Ureter (tissue), 1 donor: Measurements from ENCODE around the gene FGF14. TPM values are rescaled to one million over a fixed set of nuclear protein-coding genes. Genes with fewer than 3 reads are reported as not detected.
"Not testable (repeated sequence)": the region's sequence is repeated elsewhere in the genome, so short reads cannot be mapped to it uniquely, and the experiment has no call there.

Source experiments
- DNase-seq: peaks from one replicate; pipeline ENCODE4 v3.0.0-alpha.2; 2020; ENCODE audit warnings: low spot score
- total RNA-seq: library from RNA; stranded (reverse); gene quantifications from one replicate; pipeline ENCODE4 v1.2.4, GENCODE V29; 2023
- donor health status: DM: yes; HTN: yes; CAD: no.

The FGF14 gene
- total RNA-seq, 1 donor from 2014 or later = 0.68 TPM

- DNase-seq = no peak
These were observed 265.0 kb downstream of the FGF14 start for GRCh38 chr13:102136735-102137296.

- no peak for DNase-seq
These were observed 269.0 kb downstream of the FGF14 start for GRCh38 chr13:102132777-102133295.

- no peak for DNase-seq
These were observed 270.6 kb downstream of the FGF14 start for GRCh38 chr13:102131246-102131645.

- no peak for DNase-seq
These were observed 273.5 kb downstream of the FGF14 start for GRCh38 chr13:102128216-102128810.

- DNase-seq = no peak
These were observed 274.7 kb downstream of the FGF14 start for GRCh38 chr13:102127153-102127552.

- no peak for DNase-seq
These were observed 279.7 kb downstream of the FGF14 start for GRCh38 chr13:102122147-102122546.

GRCh38 chr13:102117175-102117831, 284.5 kb downstream of the FGF14 start:
- no peak for DNase-seq

- no peak for DNase-seq
These were observed 298.4 kb downstream of the FGF14 start for GRCh38 chr13:102103469-102103868.

GRCh38 chr13:102100234-102100633, 301.6 kb downstream of the FGF14 start:
- no peak for DNase-seq

- no peak for DNase-seq
These were observed 304.1 kb downstream of the FGF14 start for GRCh38 chr13:102097708-102098107.

GRCh38 chr13:102093288-102093687, 308.6 kb downstream of the FGF14 start:
- DNase-seq = not testable (repeated sequence)

- no peak for DNase-seq
These were observed 310.6 kb downstream of the FGF14 start for GRCh38 chr13:102091231-102091630.

GRCh38 chr13:102090532-102090931, 311.3 kb downstream of the FGF14 start:
- DNase-seq = no peak

- DNase-seq = no peak
These were observed 312.1 kb downstream of the FGF14 start for GRCh38 chr13:102089722-102090121.

GRCh38 chr13:102089177-102089576, 312.7 kb downstream of the FGF14 start:
- no peak for DNase-seq

GRCh38 chr13:102073251-102073650, 328.6 kb downstream of the FGF14 start:
- no peak for DNase-seq

GRCh38 chr13:102071711-102072110, 330.1 kb downstream of the FGF14 start:
- DNase-seq = no peak

GRCh38 chr13:102068323-102068722, 333.5 kb downstream of the FGF14 start:
- not testable (repeated sequence) for DNase-seq

GRCh38 chr13:102055090-102055779, 346.6 kb downstream of the FGF14 start:
- no peak for DNase-seq

GRCh38 chr13:102049853-102050252, 352.0 kb downstream of the FGF14 start:
- no peak for DNase-seq

- DNase-seq = no peak
These were observed 356.1 kb downstream of the FGF14 start for GRCh38 chr13:102045731-102046130.

- no peak for DNase-seq
These were observed 359.1 kb downstream of the FGF14 start for GRCh38 chr13:102042746-102043145.
